Astrocyte of the spinal cord (primary cell): ENCODE measurements around the gene DMRTA2.

Source experiments
- DNase-seq: peaks from one replicate; pipeline ENCODE4 v3.0.0; 2011; ENCODE audit warnings: low read depth, low spot score
- H3K4me3 ChIP-seq: 2 replicates; pipeline ENCODE4 v1.5.1; 2011; ENCODE audit warnings: low read depth, mild to moderate bottlenecking, low read length, moderate library complexity
- CTCF ChIP-seq: IDR thresholded peaks from 2 replicates; pipeline ENCODE4 v1.5.1; 2012; ENCODE audit warnings: low read depth, mild to moderate bottlenecking, low read length, inconsistent platforms
- in situ Hi-C: cut with HindIII; loops from 2 replicates; pipeline ENCODE4 v1.10.0; 2017; ENCODE audit warnings: low sequenced_read_pairs

Gene DMRTA2

GRCh38 chr1:50416553-50417453, 6.4 kb downstream of the DMRTA2 start:
- in situ Hi-C loops = no loop called here
- no peak for DNase-seq
- no peak overlapping the region for H3K4me3 ChIP-seq
- TF ChIP-seq CTCF = no peak

- H3K4me3 ChIP-seq = no peak overlapping the region
- no peak for TF ChIP-seq CTCF
- in situ Hi-C loops = no loop called here
- DNase-seq = no peak
Observed at GRCh38 chr1:50416150-50416527, 7.1 kb downstream of the DMRTA2 start.

GRCh38 chr1:50415235-50416149, 7.8 kb downstream of the DMRTA2 start:
- DNase-seq = no peak
- in situ Hi-C loops = no loop called here
- no peak for TF ChIP-seq CTCF
- no peak overlapping the region for H3K4me3 ChIP-seq

GRCh38 chr1:50414853-50415234, 8.4 kb downstream of the DMRTA2 start:
- in situ Hi-C loops = no loop called here
- DNase-seq = no peak
- H3K4me3 ChIP-seq = no peak overlapping the region
- no peak for TF ChIP-seq CTCF

GRCh38 chr1:50412813-50413476, 10.3 kb downstream of the DMRTA2 start:
- TF ChIP-seq CTCF = no peak
- H3K4me3 ChIP-seq = no peak overlapping the region
- in situ Hi-C loops = no loop called here
- no peak for DNase-seq

- TF ChIP-seq CTCF = no peak
- DNase-seq = no peak
- in situ Hi-C loops = no loop called here
- no peak overlapping the region for H3K4me3 ChIP-seq
Observed at GRCh38 chr1:50405814-50406213, 17.4 kb downstream of the DMRTA2 start.
